Natural killer cell (primary cell): ENCODE data around the gene FRMD4A. TPM values are rescaled to one million over a fixed set of nuclear protein-coding genes. Genes with fewer than 3 reads are reported as not detected.

Experiments used
- ATAC-seq, 3 donors: fragments of 150-1000 bp in 2 of 3; fragments of 200-7000 bp in 1 of 3; cut with Tn5 transposase; 1 replicate in 1 of 3; 2 replicates in 2 of 3; pipeline ENCODE4 v1.10.0; 2021; ENCODE audit warnings: mild to moderate bottlenecking in 2 of 3, moderate library complexity in 2 of 3
- DNase-seq, 2 donors: peaks; one replicate each; pipeline versions ENCODE4 v3.0.0 to v3.0.0-alpha.2; 2013 to 2021; ENCODE audit warnings: mixed read lengths in 1 of 2
- H3K27ac ChIP-seq: one replicate; pipeline ENCODE4 v1.5.1; 2013; ENCODE audit warnings: mild to moderate bottlenecking, low read length
- H3K27me3 ChIP-seq: one replicate; pipeline ENCODE4 v1.6.1; 2013; ENCODE audit warnings: low read length; ENCODE audit not compliant: control insufficient read depth, insufficient read depth
- H3K36me3 ChIP-seq: one replicate; pipeline ENCODE4 v1.6.1; 2013; ENCODE audit warnings: low read length; ENCODE audit not compliant: control insufficient read depth, insufficient read depth
- H3K4me1 ChIP-seq: one replicate; pipeline ENCODE4 v1.6.1; 2013; ENCODE audit warnings: low read length; ENCODE audit not compliant: control insufficient read depth, insufficient read depth
- H3K4me3 ChIP-seq: one replicate; pipeline ENCODE4 v1.5.1; 2013; ENCODE audit warnings: low read length
- H3K9me3 ChIP-seq: one replicate; pipeline ENCODE4 v1.6.1; 2013; ENCODE audit warnings: low read length; ENCODE audit not compliant: control insufficient read depth, insufficient read depth
- H3K27ac Mint-ChIP-seq, 2 donors: one replicate each; pipeline ENCODE4 v1.8.0; 2022; ENCODE audit warnings: mild to moderate bottlenecking in 2 of 2, mixed read lengths in 2 of 2, moderate library complexity in 1 of 2
- H3K27me3 Mint-ChIP-seq, 2 donors: one replicate each; pipeline ENCODE4 v1.8.0; 2022; ENCODE audit warnings: low read depth in 2 of 2, mixed read lengths in 2 of 2
- H3K36me3 Mint-ChIP-seq: one replicate; pipeline ENCODE4 v1.8.0; 2022; ENCODE audit warnings: mixed read lengths
- H3K4me1 Mint-ChIP-seq, 2 donors: one replicate each; pipeline ENCODE4 v1.8.0; 2022; ENCODE audit warnings: mixed read lengths in 2 of 2
- H3K4me3 Mint-ChIP-seq: one replicate; pipeline ENCODE4 v1.8.0; 2022; ENCODE audit warnings: mild to moderate bottlenecking, moderate library complexity, mixed read lengths
- H3K9me3 Mint-ChIP-seq, 2 donors: one replicate each; pipeline ENCODE4 v1.8.0; 2022; ENCODE audit warnings: mixed read lengths in 2 of 2
- WGBS: methylation state at CpG from one replicate; pipeline ENCODE4 v1.1.7; 2013; ENCODE audit warnings: missing lambda C conversion rate; ENCODE audit not compliant: insufficient coverage; 5-methylcytosine and 5-hydroxymethylcytosine counted together
- intact Hi-C: fragments of 100-400 bp; cut with micrococcal nuclease; formaldehyde crosslinking; loops from one replicate; pipeline ENCODE4 v1.14.2; 2022
- total RNA-seq, 4 donors: library from RNA; stranded (reverse); fragments of 120-200 nt in 1 of 4; gene quantifications; one replicate each; pipeline versions ENCODE4 v1.2.3 to v1.2.4, GENCODE V29; 2013 to 2022
- TF ChIP-seq, protein P1 (sequence below): fragments of 200-600 bp; IDR thresholded peaks from one replicate; pipeline ENCODE4 v1.8.0; 2022; ENCODE audit warnings: antibody characterized with exemption

Gene FRMD4A
- total RNA-seq, 3 donors from 2014 or later (not counting 1 experiment from before 2014, with no cell fraction given) = 0.36 to 0.38 TPM; not detected in 1

DNA sequence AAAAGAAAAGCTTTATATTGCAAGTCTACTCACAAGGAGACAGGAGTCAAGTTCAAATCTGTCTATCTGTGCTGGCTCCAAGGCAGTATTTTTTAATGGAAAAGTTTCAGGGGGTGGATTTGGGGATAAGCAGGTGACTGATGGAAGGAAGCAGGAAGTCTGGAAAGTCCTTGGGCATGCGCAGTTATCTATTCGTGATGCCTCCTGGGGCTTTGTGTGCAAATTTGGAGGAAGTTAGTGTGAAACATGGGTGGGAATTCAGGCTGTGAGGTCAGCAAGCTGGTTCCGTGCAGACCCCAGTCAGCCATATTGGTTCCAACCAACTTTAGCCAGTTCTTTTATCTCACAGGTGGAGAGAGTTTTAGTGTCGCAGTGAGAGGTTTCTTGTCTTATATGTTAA, 140.0 kb downstream of the FRMD4A start:
- intact Hi-C loops = loop anchor here (10.0 kb wide), 1 partner anchor 634 kb away; no protein-coding TSS in a partner anchor
- Mint-ChIP-seq H3K4me1 (peaks cover under 1 to 6% of the 10 kb centered on the region in 2 donors), H3K9me3 (no peaks in the 10 kb centered on the region), H3K27me3 (peaks cover 17 to 60% of the 10 kb centered on the region in 2 donors), H3K4me3 (no peak overlapping the region), H3K36me3 (no peaks in the 10 kb centered on the region), H3K27ac (no peak overlapping the region)
- peaks cover 5% of the 10 kb centered on the region for H3K27me3 ChIP-seq
- TF ChIP-seq, protein P1, sequence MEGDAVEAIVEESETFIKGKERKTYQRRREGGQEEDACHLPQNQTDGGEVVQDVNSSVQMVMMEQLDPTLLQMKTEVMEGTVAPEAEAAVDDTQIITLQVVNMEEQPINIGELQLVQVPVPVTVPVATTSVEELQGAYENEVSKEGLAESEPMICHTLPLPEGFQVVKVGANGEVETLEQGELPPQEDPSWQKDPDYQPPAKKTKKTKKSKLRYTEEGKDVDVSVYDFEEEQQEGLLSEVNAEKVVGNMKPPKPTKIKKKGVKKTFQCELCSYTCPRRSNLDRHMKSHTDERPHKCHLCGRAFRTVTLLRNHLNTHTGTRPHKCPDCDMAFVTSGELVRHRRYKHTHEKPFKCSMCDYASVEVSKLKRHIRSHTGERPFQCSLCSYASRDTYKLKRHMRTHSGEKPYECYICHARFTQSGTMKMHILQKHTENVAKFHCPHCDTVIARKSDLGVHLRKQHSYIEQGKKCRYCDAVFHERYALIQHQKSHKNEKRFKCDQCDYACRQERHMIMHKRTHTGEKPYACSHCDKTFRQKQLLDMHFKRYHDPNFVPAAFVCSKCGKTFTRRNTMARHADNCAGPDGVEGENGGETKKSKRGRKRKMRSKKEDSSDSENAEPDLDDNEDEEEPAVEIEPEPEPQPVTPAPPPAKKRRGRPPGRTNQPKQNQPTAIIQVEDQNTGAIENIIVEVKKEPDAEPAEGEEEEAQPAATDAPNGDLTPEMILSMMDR = no peak
- DNase-seq (no peak), ATAC-seq (no peak)
- no peaks in the 10 kb centered on the region for H3K36me3 ChIP-seq
- 82% methylated on average over 4 of the region's 4 CpGs for WGBS
- H3K4me3 ChIP-seq = no peak overlapping the region
- H3K27ac ChIP-seq = no peak overlapping the region
- H3K9me3 ChIP-seq = no peaks in the 10 kb centered on the region
- H3K4me1 ChIP-seq = peaks cover 2% of the 10 kb centered on the region

GRCh38 chr10:14186245-14186644, 144.5 kb downstream of the FRMD4A start:
- Mint-ChIP-seq H3K4me1 (peaks cover 11 to 17% of the 10 kb centered on the region in 2 donors), H3K9me3 (no peaks in the 10 kb centered on the region), H3K4me3 (no peak overlapping the region), H3K36me3 (no peaks in the 10 kb centered on the region), H3K27ac (no peak overlapping the region), H3K27me3 (peaks cover 29 to 50% of the 10 kb centered on the region in 2 donors)
- H3K27me3 ChIP-seq = peaks cover 2% of the 10 kb centered on the region
- intact Hi-C loops = no loop called here
- H3K4me1 ChIP-seq = peaks cover 10% of the 10 kb centered on the region
- 93% methylated on average over 6 of the region's 6 CpGs for WGBS
- H3K9me3 ChIP-seq = no peaks in the 10 kb centered on the region
- ATAC-seq (no peak), DNase-seq (peak in 1 of 2 donors; percentile 33)
- no peak overlapping the region for H3K27ac ChIP-seq
- H3K4me3 ChIP-seq = no peak overlapping the region
- no peaks in the 10 kb centered on the region for H3K36me3 ChIP-seq
- TF ChIP-seq, protein P1 = no peak

DNA sequence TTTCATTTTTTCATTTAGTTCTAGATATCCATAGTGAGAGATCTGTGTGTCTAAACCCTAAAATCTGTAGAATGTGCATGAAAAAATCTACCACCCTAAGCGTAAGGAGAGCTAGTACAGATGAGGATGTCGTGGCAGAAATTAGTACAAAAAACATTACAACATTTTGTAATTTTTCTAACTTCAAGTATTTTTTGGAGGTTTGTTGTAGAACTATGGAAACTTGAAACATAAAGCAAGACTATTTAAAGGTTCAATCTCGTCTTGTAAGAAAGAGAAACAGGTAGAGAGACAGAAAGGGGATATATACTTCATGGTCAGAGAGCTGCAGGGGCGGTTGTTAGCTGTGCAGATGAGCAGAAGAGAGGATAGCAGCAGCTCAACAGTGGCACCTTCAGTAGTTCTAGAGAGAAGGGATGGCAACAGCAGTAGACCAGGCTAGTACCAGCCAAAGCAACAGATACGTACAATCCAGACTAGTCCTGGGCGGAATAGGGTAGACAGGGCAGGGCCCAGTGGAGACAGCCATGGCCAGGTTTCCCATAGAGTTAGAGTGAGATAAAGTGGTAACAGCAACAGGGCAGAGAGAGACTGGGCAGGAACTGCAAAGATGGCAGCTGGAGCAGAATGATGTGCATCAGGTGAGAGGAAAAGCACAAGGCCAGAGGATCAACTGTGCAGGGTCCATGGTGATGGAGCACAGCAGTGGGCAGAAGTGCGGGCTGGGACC, 145.2 kb downstream of the FRMD4A start:
- peaks cover 10% of the 10 kb centered on the region for H3K4me1 ChIP-seq
- peak overlapping the region; percentile 50 to 53 for H3K27ac Mint-ChIP-seq
- peak overlapping the region; percentile 60 for H3K4me3 Mint-ChIP-seq
- H3K9me3 Mint-ChIP-seq = no peaks in the 10 kb centered on the region
- peaks cover 34 to 53% of the 10 kb centered on the region in 2 donors for H3K27me3 Mint-ChIP-seq
- H3K4me3 ChIP-seq = no peak overlapping the region
- WGBS = 62% methylated on average over 5 of the region's 7 CpGs
- DNase-seq (peak in 1 of 2 donors; percentile 84), ATAC-seq (peak; percentile 50 to 74 (median 71))
- H3K27ac ChIP-seq = peak overlapping the region; percentile 69
- H3K9me3 ChIP-seq = no peaks in the 10 kb centered on the region
- TF ChIP-seq, protein P1 = no peak
- no peaks in the 10 kb centered on the region for H3K36me3 ChIP-seq
- no peaks in the 10 kb centered on the region for H3K27me3 ChIP-seq
- intact Hi-C loops = no loop called here
- peaks cover 11 to 17% of the 10 kb centered on the region in 2 donors for H3K4me1 Mint-ChIP-seq
- no peaks in the 10 kb centered on the region for H3K36me3 Mint-ChIP-seq
